HEK293 (cell line): ENCODE data around the gene NTSR1.

ENCODE experiments used
- BCL11B ChIP-seq: fragments of 450-650 bp; formaldehyde crosslinking; IDR thresholded peaks from 2 replicates; pipeline ENCODE4 v1.5.1; 2016; ENCODE audit warnings: low read depth, missing biosample characterization, missing genetic modification characterization
- ZNF335 ChIP-seq: fragments of 450-650 bp; formaldehyde crosslinking; conservative IDR thresholded peaks from 2 replicates; pipeline ENCODE4 v1.5.1; 2016; ENCODE audit warnings: missing biosample characterization, missing genetic modification characterization
- ZNF596 ChIP-seq: fragments of 450-650 bp; IDR thresholded peaks from 2 replicates; pipeline ENCODE4 v1.5.0; 2018; ENCODE audit warnings: missing biosample characterization, mild to moderate bottlenecking, missing genetic modification characterization, moderate library complexity
- ZNF624 ChIP-seq: fragments of 450-650 bp; formaldehyde crosslinking; IDR thresholded peaks from 2 replicates; pipeline ENCODE4 v1.5.1; 2017; ENCODE audit warnings: missing biosample characterization, missing genetic modification characterization
- ZNF792 ChIP-seq: fragments of 450-650 bp; formaldehyde crosslinking; IDR thresholded peaks from 2 replicates; pipeline ENCODE4 v1.5.1; 2016; ENCODE audit warnings: missing biosample characterization, missing genetic modification characterization
- TF ChIP-seq, protein P1 (sequence below): fragments of 450-650 bp; formaldehyde crosslinking; IDR thresholded peaks from 2 replicates; pipeline ENCODE4 v1.5.1; 2016; ENCODE audit warnings: missing biosample characterization, missing genetic modification characterization
- TF ChIP-seq, protein P2 (sequence below): fragments of 450-650 bp; formaldehyde crosslinking; IDR thresholded peaks from 2 replicates; pipeline ENCODE4 v1.5.1; 2016; ENCODE audit warnings: missing biosample characterization, missing genetic modification characterization
- TF ChIP-seq, protein P3 (sequence below): sonication (generic); formaldehyde crosslinking; IDR thresholded peaks from 2 replicates; pipeline ENCODE4 v1.8.1; 2022; ENCODE audit warnings: mild to moderate bottlenecking, moderate library complexity, missing genetic modification reagents
- TF ChIP-seq, protein P4 (sequence below): fragments of 450-650 bp; formaldehyde crosslinking; IDR thresholded peaks from 2 replicates; pipeline ENCODE4 v1.5.1; 2016; ENCODE audit warnings: missing biosample characterization, missing genetic modification characterization, low read depth

DNA sequence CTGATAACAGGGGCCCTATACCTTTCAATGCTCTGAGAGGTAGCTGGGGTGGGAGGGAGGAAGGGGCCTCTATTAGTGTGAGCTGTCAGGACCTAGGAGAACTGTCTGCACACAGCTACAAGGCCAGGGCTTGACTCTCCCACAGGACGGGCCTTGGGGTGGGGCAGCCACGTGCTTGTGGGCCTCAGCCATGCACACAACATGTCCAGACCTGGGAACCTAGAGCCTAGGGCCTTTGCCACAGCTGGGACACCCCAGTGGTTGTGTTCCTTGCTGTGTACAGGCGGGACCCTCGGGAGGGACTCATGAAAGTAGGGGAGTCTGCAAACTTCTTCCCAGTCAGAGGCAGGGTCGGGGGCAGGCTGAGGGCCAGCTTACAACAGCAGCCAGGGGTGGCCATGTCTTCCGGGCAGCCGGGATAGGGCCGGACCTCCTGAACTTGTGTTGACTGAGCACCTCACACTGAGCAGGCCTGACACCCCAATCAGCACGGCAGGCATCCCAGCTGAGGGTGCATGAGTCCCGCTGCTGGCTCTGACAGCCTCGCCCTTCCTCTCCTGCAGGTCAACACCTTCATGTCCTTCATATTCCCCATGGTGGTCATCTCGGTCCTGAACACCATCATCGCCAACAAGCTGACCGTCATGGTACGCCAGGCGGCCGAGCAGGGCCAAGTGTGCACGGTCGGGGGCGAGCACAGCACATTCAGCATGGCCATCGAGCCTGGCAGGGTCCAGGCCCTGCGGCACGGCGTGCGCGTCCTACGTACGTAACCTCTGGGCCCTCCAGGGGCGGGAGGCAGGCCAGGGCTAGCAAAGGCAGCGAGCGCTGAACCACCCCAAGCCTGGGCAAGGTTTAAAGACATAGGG lies 45.7 kb downstream of the NTSR1 start:
- TF ChIP-seq, protein P1, sequence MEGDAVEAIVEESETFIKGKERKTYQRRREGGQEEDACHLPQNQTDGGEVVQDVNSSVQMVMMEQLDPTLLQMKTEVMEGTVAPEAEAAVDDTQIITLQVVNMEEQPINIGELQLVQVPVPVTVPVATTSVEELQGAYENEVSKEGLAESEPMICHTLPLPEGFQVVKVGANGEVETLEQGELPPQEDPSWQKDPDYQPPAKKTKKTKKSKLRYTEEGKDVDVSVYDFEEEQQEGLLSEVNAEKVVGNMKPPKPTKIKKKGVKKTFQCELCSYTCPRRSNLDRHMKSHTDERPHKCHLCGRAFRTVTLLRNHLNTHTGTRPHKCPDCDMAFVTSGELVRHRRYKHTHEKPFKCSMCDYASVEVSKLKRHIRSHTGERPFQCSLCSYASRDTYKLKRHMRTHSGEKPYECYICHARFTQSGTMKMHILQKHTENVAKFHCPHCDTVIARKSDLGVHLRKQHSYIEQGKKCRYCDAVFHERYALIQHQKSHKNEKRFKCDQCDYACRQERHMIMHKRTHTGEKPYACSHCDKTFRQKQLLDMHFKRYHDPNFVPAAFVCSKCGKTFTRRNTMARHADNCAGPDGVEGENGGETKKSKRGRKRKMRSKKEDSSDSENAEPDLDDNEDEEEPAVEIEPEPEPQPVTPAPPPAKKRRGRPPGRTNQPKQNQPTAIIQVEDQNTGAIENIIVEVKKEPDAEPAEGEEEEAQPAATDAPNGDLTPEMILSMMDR, result no peak
- TF ChIP-seq ZNF335 (tag by site-specific recombination), result no peak
- TF ChIP-seq, protein P2, sequence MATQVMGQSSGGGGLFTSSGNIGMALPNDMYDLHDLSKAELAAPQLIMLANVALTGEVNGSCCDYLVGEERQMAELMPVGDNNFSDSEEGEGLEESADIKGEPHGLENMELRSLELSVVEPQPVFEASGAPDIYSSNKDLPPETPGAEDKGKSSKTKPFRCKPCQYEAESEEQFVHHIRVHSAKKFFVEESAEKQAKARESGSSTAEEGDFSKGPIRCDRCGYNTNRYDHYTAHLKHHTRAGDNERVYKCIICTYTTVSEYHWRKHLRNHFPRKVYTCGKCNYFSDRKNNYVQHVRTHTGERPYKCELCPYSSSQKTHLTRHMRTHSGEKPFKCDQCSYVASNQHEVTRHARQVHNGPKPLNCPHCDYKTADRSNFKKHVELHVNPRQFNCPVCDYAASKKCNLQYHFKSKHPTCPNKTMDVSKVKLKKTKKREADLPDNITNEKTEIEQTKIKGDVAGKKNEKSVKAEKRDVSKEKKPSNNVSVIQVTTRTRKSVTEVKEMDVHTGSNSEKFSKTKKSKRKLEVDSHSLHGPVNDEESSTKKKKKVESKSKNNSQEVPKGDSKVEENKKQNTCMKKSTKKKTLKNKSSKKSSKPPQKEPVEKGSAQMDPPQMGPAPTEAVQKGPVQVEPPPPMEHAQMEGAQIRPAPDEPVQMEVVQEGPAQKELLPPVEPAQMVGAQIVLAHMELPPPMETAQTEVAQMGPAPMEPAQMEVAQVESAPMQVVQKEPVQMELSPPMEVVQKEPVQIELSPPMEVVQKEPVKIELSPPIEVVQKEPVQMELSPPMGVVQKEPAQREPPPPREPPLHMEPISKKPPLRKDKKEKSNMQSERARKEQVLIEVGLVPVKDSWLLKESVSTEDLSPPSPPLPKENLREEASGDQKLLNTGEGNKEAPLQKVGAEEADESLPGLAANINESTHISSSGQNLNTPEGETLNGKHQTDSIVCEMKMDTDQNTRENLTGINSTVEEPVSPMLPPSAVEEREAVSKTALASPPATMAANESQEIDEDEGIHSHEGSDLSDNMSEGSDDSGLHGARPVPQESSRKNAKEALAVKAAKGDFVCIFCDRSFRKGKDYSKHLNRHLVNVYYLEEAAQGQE (tag by site-specific recombination), result no peak
- no peak for TF ChIP-seq ZNF624 (tag by site-specific recombination)
- no peak for TF ChIP-seq ZNF792
- TF ChIP-seq, protein P3, sequence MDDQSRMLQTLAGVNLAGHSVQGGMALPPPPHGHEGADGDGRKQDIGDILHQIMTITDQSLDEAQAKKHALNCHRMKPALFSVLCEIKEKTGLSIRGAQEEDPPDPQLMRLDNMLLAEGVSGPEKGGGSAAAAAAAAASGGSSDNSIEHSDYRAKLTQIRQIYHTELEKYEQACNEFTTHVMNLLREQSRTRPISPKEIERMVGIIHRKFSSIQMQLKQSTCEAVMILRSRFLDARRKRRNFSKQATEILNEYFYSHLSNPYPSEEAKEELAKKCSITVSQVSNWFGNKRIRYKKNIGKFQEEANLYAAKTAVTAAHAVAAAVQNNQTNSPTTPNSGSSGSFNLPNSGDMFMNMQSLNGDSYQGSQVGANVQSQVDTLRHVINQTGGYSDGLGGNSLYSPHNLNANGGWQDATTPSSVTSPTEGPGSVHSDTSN (CRISPR knock-in tag), result no peak
- TF ChIP-seq, protein P4, sequence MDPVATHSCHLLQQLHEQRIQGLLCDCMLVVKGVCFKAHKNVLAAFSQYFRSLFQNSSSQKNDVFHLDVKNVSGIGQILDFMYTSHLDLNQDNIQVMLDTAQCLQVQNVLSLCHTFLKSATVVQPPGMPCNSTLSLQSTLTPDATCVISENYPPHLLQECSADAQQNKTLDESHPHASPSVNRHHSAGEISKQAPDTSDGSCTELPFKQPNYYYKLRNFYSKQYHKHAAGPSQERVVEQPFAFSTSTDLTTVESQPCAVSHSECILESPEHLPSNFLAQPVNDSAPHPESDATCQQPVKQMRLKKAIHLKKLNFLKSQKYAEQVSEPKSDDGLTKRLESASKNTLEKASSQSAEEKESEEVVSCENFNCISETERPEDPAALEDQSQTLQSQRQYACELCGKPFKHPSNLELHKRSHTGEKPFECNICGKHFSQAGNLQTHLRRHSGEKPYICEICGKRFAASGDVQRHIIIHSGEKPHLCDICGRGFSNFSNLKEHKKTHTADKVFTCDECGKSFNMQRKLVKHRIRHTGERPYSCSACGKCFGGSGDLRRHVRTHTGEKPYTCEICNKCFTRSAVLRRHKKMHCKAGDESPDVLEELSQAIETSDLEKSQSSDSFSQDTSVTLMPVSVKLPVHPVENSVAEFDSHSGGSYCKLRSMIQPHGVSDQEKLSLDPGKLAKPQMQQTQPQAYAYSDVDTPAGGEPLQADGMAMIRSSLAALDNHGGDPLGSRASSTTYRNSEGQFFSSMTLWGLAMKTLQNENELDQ (tag by site-specific recombination), result no peak
- TF ChIP-seq ZNF596 (tag by site-specific recombination), result no peak
- TF ChIP-seq BCL11B (tag by site-specific recombination), result no peak
